LNCaP clone FGC (cell line): ENCODE data around the gene CALCB.
A peak's percentile ranks its signal among the peaks of the same experiment; 100 is the strongest.
"Not testable (repeated sequence)": the region's sequence is repeated elsewhere in the genome, so short reads cannot be mapped to it uniquely, and the experiment has no call there.

Experiments used
- DNase-seq: peaks from one replicate; pipeline ENCODE4 v3.0.0-alpha.2; 2011; ENCODE audit warnings: low read depth
- H3K4me3 ChIP-seq: 2 replicates; pipeline ENCODE4 v1.5.1; 2011; ENCODE audit warnings: mild to moderate bottlenecking, low read depth, low read length, control low read depth
- TF ChIP-seq, protein P1 (sequence below): IDR thresholded peaks from 2 replicates; pipeline ENCODE4 v1.5.1; 2012; ENCODE audit warnings: mild to moderate bottlenecking; ENCODE audit not compliant: control insufficient read depth, insufficient read depth; ENCODE audit errors: extremely low read depth

Gene CALCB, protein sequence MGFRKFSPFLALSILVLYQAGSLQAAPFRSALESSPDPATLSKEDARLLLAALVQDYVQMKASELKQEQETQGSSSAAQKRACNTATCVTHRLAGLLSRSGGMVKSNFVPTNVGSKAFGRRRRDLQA

DNA sequence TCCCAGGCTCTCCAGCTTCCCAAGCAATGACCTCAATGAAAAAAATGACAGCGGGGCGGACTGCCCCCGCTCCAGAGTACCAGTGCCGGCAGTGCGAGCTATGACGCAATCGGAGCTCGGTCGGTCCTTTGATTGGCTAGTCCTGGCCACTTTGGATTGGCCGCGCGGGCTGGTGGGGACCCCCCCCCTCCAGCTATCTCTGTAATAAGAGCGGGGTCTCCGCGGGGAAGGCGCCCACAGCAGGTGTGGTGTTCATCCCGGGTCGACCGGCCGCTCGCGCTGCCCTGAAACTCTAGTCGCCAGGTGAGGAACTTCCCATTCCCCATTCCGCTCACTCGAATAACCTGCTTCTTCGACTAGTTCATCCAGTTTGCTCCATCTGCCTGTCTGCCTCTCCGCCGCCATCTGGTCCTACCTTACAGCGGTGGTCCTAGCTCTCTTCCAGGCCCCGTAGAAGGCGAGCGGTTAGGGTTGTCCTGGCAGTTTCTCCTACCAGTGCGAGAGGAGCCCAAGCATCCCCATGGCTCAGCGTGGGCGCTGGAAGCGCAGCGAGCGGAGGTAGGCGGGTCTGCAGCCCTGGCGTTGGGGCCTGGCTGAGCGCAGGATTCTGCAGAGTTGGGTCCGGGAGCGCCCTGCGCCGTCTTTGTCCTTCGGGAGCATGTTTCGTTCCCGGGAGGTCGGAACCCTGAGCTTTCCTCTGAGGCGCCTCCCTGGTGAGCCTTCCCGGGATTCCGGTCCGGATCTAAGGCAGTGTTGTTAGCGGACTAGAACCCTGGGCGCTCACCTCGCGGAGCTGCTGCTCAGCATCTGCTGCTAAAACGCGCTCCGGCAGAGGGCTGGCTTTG lies at the start of gene CALCB:
CALCB (plus strand) TSS at position 233 of the 845 bp plus-strand sequence. CDS start 1,126 bp downstream, outside the sequence.
- peak; percentile 17 for DNase-seq
- TF ChIP-seq, protein P1, sequence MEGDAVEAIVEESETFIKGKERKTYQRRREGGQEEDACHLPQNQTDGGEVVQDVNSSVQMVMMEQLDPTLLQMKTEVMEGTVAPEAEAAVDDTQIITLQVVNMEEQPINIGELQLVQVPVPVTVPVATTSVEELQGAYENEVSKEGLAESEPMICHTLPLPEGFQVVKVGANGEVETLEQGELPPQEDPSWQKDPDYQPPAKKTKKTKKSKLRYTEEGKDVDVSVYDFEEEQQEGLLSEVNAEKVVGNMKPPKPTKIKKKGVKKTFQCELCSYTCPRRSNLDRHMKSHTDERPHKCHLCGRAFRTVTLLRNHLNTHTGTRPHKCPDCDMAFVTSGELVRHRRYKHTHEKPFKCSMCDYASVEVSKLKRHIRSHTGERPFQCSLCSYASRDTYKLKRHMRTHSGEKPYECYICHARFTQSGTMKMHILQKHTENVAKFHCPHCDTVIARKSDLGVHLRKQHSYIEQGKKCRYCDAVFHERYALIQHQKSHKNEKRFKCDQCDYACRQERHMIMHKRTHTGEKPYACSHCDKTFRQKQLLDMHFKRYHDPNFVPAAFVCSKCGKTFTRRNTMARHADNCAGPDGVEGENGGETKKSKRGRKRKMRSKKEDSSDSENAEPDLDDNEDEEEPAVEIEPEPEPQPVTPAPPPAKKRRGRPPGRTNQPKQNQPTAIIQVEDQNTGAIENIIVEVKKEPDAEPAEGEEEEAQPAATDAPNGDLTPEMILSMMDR, result no peak
- H3K4me3 ChIP-seq, result peak within 1 kb of the TSS; percentile 27

DNA sequence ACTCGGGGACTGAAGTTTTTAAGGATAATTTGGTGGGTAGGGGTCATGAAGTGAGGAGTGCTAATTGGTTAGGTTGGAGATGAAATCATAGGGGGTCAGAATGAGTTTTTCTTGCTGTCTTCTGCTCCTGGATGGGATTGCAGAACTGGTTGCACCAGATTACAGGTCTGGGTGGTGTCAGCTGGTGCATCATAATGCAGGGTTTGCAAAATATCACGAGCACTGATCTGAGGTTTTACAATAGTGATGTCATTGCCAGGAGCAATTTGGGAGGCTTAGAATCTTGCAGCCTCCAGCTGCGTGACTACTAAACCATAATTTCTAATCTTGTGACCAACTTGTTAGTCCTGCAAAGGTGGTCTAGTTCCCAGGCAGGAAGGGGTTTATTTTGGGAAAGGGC lies 46.4 kb upstream of the CALCB start:
- H3K4me3 ChIP-seq, result no peak overlapping the region
- TF ChIP-seq, protein P1, result no peak
- no peak for DNase-seq

DNA sequence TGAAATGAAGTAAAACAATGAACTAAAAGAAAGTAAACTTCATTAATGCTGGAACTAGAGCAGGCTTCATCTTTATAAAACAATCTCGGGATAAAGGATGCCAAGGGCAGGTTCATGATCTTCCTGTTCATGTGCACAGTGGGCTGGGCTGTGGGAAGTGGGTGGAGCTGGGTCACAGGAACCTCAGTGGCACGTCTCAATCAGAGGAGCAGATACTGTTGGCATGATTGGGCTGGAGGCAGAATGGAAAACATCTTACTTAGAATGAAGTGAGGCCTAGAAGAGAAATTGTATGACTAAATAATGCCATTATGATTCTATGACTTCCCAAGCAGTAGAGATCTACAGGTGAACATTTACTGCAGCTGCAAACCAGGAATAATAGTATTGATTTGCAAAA lies 45.4 kb upstream of the CALCB start:
- TF ChIP-seq, protein P1, result no peak
- DNase-seq, result no peak

DNA sequence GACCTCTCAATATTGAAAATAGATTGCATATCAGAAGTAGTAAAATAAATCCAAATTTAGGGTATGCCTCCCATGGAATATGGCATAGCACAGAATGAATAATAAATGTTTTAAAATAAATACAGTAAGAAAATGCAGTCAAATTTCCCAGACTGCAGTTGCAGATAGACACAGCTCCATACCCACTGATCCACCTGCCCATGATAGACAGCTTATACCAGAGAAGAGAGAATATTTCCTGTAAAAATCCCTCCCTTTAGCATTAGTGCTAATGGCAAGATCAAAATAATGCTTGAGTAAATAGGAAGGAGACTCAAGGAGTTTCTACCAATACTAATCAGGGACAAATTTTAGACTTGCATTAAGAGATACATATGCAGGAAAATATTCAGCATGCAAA lies 45.0 kb upstream of the CALCB start:
- H3K4me3 ChIP-seq, result no peak overlapping the region
- TF ChIP-seq, protein P1, result no peak
- DNase-seq, result no peak

More for the DNA sequence above, 45.4 kb upstream of the CALCB start:
- no peak overlapping the region for H3K4me3 ChIP-seq

DNA sequence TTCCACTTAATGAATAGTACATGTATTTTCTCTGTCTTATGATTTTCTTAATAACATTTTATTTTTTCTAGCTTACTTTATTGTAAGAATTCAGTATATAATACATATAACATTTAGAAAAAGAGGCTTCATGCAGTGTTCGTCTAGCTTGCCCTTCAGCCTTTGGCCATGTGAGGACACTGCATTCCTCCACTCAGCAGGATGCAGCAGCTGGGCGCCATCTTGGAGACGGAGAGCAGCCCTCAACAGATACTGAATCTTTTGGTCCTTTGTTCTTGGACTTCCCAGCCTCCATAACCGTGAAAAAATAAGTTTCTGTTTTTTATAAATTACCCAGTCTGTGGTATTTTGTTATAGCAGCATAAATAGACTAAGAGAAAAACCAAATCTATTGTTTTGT lies 41.4 kb upstream of the CALCB start:
- not testable (repeated sequence) for DNase-seq, H3K4me3 ChIP-seq

DNA sequence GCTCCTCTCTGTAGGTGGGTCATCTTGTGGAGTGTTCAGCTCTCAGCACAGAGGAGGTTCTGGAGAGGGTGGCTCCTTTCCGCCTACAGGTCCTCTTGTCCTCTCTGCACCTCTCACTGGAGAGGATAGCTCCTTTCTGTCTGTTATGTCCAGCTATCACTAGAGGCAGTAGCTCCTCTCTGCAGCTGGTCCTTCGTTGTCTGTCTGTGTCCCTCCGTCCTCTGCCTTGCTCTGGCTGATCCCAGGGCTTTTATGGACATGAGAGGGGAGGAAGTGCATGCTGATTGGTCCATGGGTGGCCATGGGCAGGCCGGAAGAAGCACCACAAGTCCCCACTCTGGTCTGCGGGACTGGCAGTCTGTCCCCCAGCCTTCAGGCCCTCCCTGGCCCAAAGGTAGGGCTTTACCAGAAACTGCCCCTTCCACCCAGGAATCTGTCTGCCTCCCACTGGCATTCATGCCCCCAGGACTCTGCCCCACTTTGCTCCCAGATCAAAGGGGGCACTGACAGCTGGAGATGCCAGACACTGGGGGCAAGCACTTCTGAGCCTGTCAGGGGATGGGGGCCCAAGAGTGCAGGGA lies 38.6 kb upstream of the CALCB start:
- TF ChIP-seq, protein P1, result no peak
- H3K4me3 ChIP-seq, result no peak overlapping the region
- no peak for DNase-seq

DNA sequence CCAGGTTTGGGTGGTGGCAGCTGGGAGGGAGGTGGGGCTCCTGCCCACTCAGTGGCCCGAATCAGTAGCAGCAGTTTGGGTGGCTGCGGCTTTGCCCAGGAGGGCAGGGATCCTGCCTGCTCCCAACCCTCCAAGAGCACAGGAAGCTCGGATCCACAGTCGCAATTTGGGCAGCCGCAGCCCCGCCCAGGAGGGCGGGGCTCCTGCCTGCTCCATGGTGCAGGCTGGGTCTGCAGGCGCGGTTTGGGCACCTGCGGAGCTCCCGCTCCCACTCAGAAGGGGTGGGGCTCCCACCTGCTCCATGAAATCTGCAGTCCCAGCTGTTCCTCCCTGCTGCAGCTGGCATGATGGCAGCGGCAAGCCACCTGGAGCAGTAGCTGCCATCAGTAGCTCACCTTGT lies 38.1 kb upstream of the CALCB start:
- TF ChIP-seq, protein P1, result no peak
- H3K4me3 ChIP-seq, result no peak overlapping the region
- no peak for DNase-seq
